ENCODE data around the gene TCERG1L. TPM values are rescaled to one million over a fixed set of nuclear protein-coding genes. Genes with fewer than 3 reads are reported as not detected.
A peak's percentile ranks its signal among the peaks of the same experiment; 100 is the strongest.

Gene TCERG1L
- total RNA-seq, 4 donors from 2014 or later, result not detected

DNA sequence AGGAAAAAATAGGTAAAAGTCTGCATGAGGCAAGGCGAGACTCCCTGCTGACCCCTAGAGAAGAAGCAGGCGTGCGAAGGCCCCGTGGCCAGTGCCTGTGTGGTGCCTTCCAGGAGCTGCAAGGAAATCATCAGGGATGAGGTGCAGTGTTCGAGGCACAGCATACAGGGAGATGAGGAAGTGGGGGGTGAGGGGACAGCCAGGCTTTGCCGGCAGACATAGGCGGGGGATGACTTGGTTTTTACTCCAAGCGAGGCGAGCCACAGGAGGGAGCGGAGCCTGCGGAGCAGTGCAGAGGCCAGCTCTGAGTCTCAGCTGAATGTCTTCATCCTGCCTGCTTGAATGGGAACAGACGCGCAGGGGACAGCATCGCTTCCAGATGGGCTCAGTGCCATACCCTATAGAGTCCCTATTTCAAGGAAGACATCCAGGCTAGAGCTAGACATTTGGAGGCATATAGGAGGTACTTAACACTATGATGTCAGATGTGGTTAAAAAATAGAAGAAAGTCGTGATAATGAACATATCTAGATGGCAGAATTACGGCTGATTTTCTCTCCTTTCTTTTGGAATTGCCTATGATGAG is 49.5 kb downstream of the TCERG1L start:
- no peak for TF ChIP-seq POLR2A (IDR thresholded peaks at IDR 0.05)
- TF ChIP-seq, protein P1, sequence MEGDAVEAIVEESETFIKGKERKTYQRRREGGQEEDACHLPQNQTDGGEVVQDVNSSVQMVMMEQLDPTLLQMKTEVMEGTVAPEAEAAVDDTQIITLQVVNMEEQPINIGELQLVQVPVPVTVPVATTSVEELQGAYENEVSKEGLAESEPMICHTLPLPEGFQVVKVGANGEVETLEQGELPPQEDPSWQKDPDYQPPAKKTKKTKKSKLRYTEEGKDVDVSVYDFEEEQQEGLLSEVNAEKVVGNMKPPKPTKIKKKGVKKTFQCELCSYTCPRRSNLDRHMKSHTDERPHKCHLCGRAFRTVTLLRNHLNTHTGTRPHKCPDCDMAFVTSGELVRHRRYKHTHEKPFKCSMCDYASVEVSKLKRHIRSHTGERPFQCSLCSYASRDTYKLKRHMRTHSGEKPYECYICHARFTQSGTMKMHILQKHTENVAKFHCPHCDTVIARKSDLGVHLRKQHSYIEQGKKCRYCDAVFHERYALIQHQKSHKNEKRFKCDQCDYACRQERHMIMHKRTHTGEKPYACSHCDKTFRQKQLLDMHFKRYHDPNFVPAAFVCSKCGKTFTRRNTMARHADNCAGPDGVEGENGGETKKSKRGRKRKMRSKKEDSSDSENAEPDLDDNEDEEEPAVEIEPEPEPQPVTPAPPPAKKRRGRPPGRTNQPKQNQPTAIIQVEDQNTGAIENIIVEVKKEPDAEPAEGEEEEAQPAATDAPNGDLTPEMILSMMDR (IDR thresholded peaks at IDR 0.05), result no peak
- Histone ChIP-seq H3K27ac (no peak overlapping the region), H3K27me3 (no peaks in the 10 kb centered on the region), H3K4me1 (no peaks in the 10 kb centered on the region), H3K36me3 (no peaks in the 10 kb centered on the region), H3K4me3 (no peak overlapping the region), H3K9me3 (no peaks in the 10 kb centered on the region)
- no peak for DNase-seq

- Histone ChIP-seq H3K9me3 (no peaks in the 10 kb centered on the region), H3K27ac (no peak overlapping the region), H3K4me3 (no peak overlapping the region), H3K27me3 (no peaks in the 10 kb centered on the region), H3K4me1 (no peaks in the 10 kb centered on the region), H3K36me3 (no peaks in the 10 kb centered on the region)
- TF ChIP-seq, protein P1 (IDR thresholded peaks at IDR 0.05), result no peak
- TF ChIP-seq POLR2A (IDR thresholded peaks at IDR 0.05), result no peak
- peak in 1 of 3 donors; percentile 28 for DNase-seq
These were observed 50.9 kb downstream of the TCERG1L start for GRCh38 chr10:131260452-131261211.

GRCh38 chr10:131260031-131260430 is 51.5 kb downstream of the TCERG1L start:
- TF ChIP-seq, protein P1 (IDR thresholded peaks at IDR 0.05), result no peak
- no peak for TF ChIP-seq POLR2A (IDR thresholded peaks at IDR 0.05)
- no peaks in the 10 kb centered on the region for H3K4me1 ChIP-seq
- peak in 1 of 3 donors; percentile 43 for DNase-seq
- H3K9me3 ChIP-seq, result no peaks in the 10 kb centered on the region
- H3K36me3 ChIP-seq, result no peaks in the 10 kb centered on the region
- H3K4me3 ChIP-seq, result no peak overlapping the region
- H3K27me3 ChIP-seq, result no peaks in the 10 kb centered on the region
- H3K27ac ChIP-seq, result no peak overlapping the region

- DNase-seq, result peak in 1 of 3 donors; percentile 25
- no peaks in the 10 kb centered on the region for H3K9me3 ChIP-seq
- no peaks in the 10 kb centered on the region for H3K27me3 ChIP-seq
- TF ChIP-seq POLR2A (IDR thresholded peaks at IDR 0.05), result no peak
- TF ChIP-seq, protein P1 (IDR thresholded peaks at IDR 0.05), result no peak
- H3K36me3 ChIP-seq, result no peaks in the 10 kb centered on the region
- H3K27ac ChIP-seq, result no peak overlapping the region
- H3K4me1 ChIP-seq, result no peaks in the 10 kb centered on the region
- no peak overlapping the region for H3K4me3 ChIP-seq
These were observed 52.0 kb downstream of the TCERG1L start for GRCh38 chr10:131259535-131259934.

DNA sequence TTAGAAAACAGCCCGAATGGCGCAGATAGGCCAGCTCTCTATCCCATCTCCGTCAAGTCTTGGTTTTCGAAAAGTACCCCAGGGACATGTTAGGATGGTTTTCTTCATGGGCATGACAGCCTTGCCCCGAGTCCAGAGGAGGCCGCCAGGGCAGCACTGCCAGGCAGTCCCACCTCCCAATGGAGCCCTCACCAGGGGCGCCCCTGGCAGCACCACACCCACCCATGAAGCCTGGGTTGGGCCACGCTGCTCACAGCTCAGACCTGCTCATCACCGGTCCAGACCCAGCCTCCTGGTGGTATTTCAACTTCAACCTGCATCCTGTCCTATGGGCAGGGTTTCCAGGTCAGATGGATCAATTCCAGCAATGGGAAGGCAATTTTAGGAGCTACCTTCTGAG is 53.3 kb downstream of the TCERG1L start:
- H3K4me1 ChIP-seq, result no peaks in the 10 kb centered on the region
- no peaks in the 10 kb centered on the region for H3K27me3 ChIP-seq
- H3K4me3 ChIP-seq, result no peak overlapping the region
- TF ChIP-seq, protein P1 (IDR thresholded peaks at IDR 0.05), result no peak
- TF ChIP-seq POLR2A (IDR thresholded peaks at IDR 0.05), result no peak
- DNase-seq, result peak in 1 of 3 donors; percentile 38
- H3K9me3 ChIP-seq, result no peaks in the 10 kb centered on the region
- H3K27ac ChIP-seq, result no peak overlapping the region
- H3K36me3 ChIP-seq, result no peaks in the 10 kb centered on the region

All from Peyer's patch (tissue), 4 donors.